ENCODE results near the gene EML6.

GRCh38 chr2:54902763-54903162, 179.3 kb downstream of the EML6 start:
- no peak for TF ChIP-seq CTCF (IDR thresholded peaks at IDR 0.05 in 2 of 3, conservative IDR thresholded peaks at IDR 0.05 in 1 of 3; ENCODE audit: control insufficient read depth in 2 of 3, extremely low read depth in 1 of 3, insufficient read depth in 1 of 3, low read depth in 3 of 3, low read length in 3 of 3)
- TF ChIP-seq HDAC2 (IDR thresholded peaks at IDR 0.05), result no peak
- no peak for TF ChIP-seq PBX3 (IDR thresholded peaks at IDR 0.05; ENCODE audit: insufficient replicate concordance, low read depth, low read length)
- TF ChIP-seq WRNIP1 (IDR thresholded peaks at IDR 0.05; ENCODE audit: borderline replicate concordance, low read depth, low read length), result no peak
- no peak for TF ChIP-seq SIX5 (IDR thresholded peaks at IDR 0.05; ENCODE audit: low read depth, low read length, severe bottlenecking)
- TF ChIP-seq EED (IDR thresholded peaks at IDR 0.05; ENCODE audit: low read depth), result no peak
- TF ChIP-seq BHLHE40 (IDR thresholded peaks at IDR 0.05; ENCODE audit: borderline replicate concordance in 1 of 2, low read depth in 2 of 2, low read length in 1 of 2), result no peak
- no peak for TF ChIP-seq EP300 (IDR thresholded peaks at IDR 0.05; ENCODE audit: borderline replicate concordance in 1 of 2, control insufficient read depth in 1 of 2, low read depth in 2 of 2, low read length in 2 of 2)
- TF ChIP-seq NR2C2 (IDR thresholded peaks at IDR 0.05; ENCODE audit: borderline replicate concordance, control insufficient read depth, insufficient read length, low read depth), result no peak
- no peak for TF ChIP-seq SMAD1 (IDR thresholded peaks at IDR 0.05; ENCODE audit: low read depth, partially characterized antibody)

Data from GM12878 (cell line).